ENCODE measurements around the gene KLRC2. TPM values are rescaled to one million over a fixed set of nuclear protein-coding genes. Genes with fewer than 3 reads are reported as not detected.

KLRC2 gene
- polyA plus RNA-seq, 1 donor (not counting 4 experiments of a cell fraction or from before 2014, with no cell fraction given): not detected

- Histone ChIP-seq H3K9me1 (ENCODE audit: control insufficient read depth, extremely low read depth, insufficient read depth, low read length) (no peaks in the 10 kb centered on the region), H3K4me2 (ENCODE audit: control insufficient read depth, extremely low read depth, insufficient read depth, low read depth, low read length) (no peak overlapping the region), H3K9ac (ENCODE audit: control insufficient read depth, extremely low read depth, insufficient read depth, low read length) (no peak overlapping the region), H3K36me3 (ENCODE audit: control insufficient read depth in 2 of 2, extremely low read depth in 1 of 2, insufficient read depth in 2 of 2, low read length in 2 of 2) (no peaks in the 10 kb centered on the region), H3K79me2 (ENCODE audit: control insufficient read depth, insufficient read depth, low read length) (no peaks in the 10 kb centered on the region), H3K4me3 (ENCODE audit: control insufficient read depth in 2 of 3, extremely low read depth in 1 of 3, insufficient read depth in 2 of 3, low read depth in 1 of 3, low read length in 3 of 3) (no peak overlapping the region), H3K27ac (ENCODE audit: control insufficient read depth, insufficient read depth, low read length) (no peak overlapping the region), H4K20me1 (ENCODE audit: control insufficient read depth, extremely low read depth, insufficient read depth, low read length) (no peaks in the 10 kb centered on the region), H2AFZ (ENCODE audit: control insufficient read depth, low read length) (no peak overlapping the region), H3K4me1 (ENCODE audit: control insufficient read depth, extremely low read depth, insufficient read depth, low read length) (peaks cover 4% of the 10 kb centered on the region), H3K9me3 (ENCODE audit: control insufficient read depth, low read depth, low read length) (no peaks in the 10 kb centered on the region), H3K27me3 (ENCODE audit: control insufficient read depth, extremely low read depth, insufficient read depth, low read length) (no peaks in the 10 kb centered on the region)
- TF ChIP-seq EZH2 (IDR thresholded peaks at IDR 0.05; ENCODE audit: low read length) (no peak), CTCF (optimal IDR thresholded peaks at IDR 0.05 in 1 of 3, IDR thresholded peaks at IDR 0.05 in 1 of 3, conservative IDR thresholded peaks at IDR 0.05 in 1 of 3; ENCODE audit: extremely low read depth in 1 of 3, insufficient read depth in 2 of 3, low read length in 3 of 3) (no peak)
- dilution Hi-C loops (cut with MboI; ENCODE audit: extremely low pct_ligation_motif_present, low sequenced_read_pairs): no loop called here
- no peak for DNase-seq (ENCODE audit: low read depth, low spot score)
- FAIRE-seq: no peak
Measured at GRCh38 chr12:10400829-10401228, 35.0 kb downstream of the KLRC2 start.

GRCh38 chr12:10398168-10398567, 37.6 kb downstream of the KLRC2 start:
- no peaks in the 10 kb centered on the region for H3K9me3 ChIP-seq (ENCODE audit: control insufficient read depth, low read depth, low read length)
- H3K9ac ChIP-seq (ENCODE audit: control insufficient read depth, extremely low read depth, insufficient read depth, low read length): no peak overlapping the region
- H2AFZ ChIP-seq (ENCODE audit: control insufficient read depth, low read length): no peak overlapping the region
- H3K36me3 ChIP-seq (ENCODE audit: control insufficient read depth in 2 of 2, extremely low read depth in 1 of 2, insufficient read depth in 2 of 2, low read length in 2 of 2): no peaks in the 10 kb centered on the region
- DNase-seq (ENCODE audit: low read depth, low spot score) (no peak), FAIRE-seq (no peak)
- no peaks in the 10 kb centered on the region for H3K9me1 ChIP-seq (ENCODE audit: control insufficient read depth, extremely low read depth, insufficient read depth, low read length)
- H3K4me2 ChIP-seq (ENCODE audit: control insufficient read depth, extremely low read depth, insufficient read depth, low read depth, low read length): no peak overlapping the region
- no peak overlapping the region for H3K27ac ChIP-seq (ENCODE audit: control insufficient read depth, insufficient read depth, low read length)
- no peaks in the 10 kb centered on the region for H4K20me1 ChIP-seq (ENCODE audit: control insufficient read depth, extremely low read depth, insufficient read depth, low read length)
- no peak for TF ChIP-seq EZH2 (IDR thresholded peaks at IDR 0.05; ENCODE audit: low read length)
- TF ChIP-seq CTCF (optimal IDR thresholded peaks at IDR 0.05 in 1 of 3, IDR thresholded peaks at IDR 0.05 in 1 of 3, conservative IDR thresholded peaks at IDR 0.05 in 1 of 3; ENCODE audit: extremely low read depth in 1 of 3, insufficient read depth in 2 of 3, low read length in 3 of 3): no peak
- H3K4me1 ChIP-seq (ENCODE audit: control insufficient read depth, extremely low read depth, insufficient read depth, low read length): peaks cover 25% of the 10 kb centered on the region
- no peaks in the 10 kb centered on the region for H3K79me2 ChIP-seq (ENCODE audit: control insufficient read depth, insufficient read depth, low read length)
- dilution Hi-C loops (cut with MboI; ENCODE audit: extremely low pct_ligation_motif_present, low sequenced_read_pairs): no loop called here
- H3K27me3 ChIP-seq (ENCODE audit: control insufficient read depth, extremely low read depth, insufficient read depth, low read length): no peaks in the 10 kb centered on the region
- no peak overlapping the region for H3K4me3 ChIP-seq (ENCODE audit: control insufficient read depth in 2 of 3, extremely low read depth in 1 of 3, insufficient read depth in 2 of 3, low read depth in 1 of 3, low read length in 3 of 3)

Measured in keratinocyte (primary cell).